Stomach (tissue), 9 donors: ENCODE measurements around the gene PEAK1. TPM values are rescaled to one million over a fixed set of nuclear protein-coding genes. Genes with fewer than 3 reads are reported as not detected.

Experiments
- DNase-seq, 2 donors: peaks; one replicate each; pipeline versions ENCODE4 v3.0.0 to v3.0.0-alpha.2; 2013 to 2019
- H3K27ac ChIP-seq, 5 donors: fragments of 200-600 bp in 4 of 5; sonication (generic) in 4 of 5; one replicate each; pipeline ENCODE4 v1.5.1; 2013 to 2019; ENCODE audit warnings: mild to moderate bottlenecking in 1 of 5, moderate library complexity in 1 of 5
- H3K27me3 ChIP-seq, 3 donors: fragments of 200-600 bp; sonication (generic); one replicate each; pipeline ENCODE4 v1.5.1; 2017 to 2019; ENCODE audit warnings: mixed run types in 1 of 3
- H3K36me3 ChIP-seq, 4 donors: fragments of 200-600 bp; sonication (generic); 1 replicate in 3 of 4; 2 replicates in 1 of 4; pipeline ENCODE4 v1.5.1; 2016 to 2019
- H3K4me1 ChIP-seq, 4 donors: fragments of 200-600 bp; sonication (generic); one replicate each; pipeline ENCODE4 v1.5.1; 2016 to 2019
- H3K4me3 ChIP-seq, 4 donors: fragments of 200-600 bp; sonication (generic) in 3 of 4; one replicate each; pipeline ENCODE4 v1.5.1; 2016 to 2019; ENCODE audit warnings: mild to moderate bottlenecking in 1 of 4
- H3K9me3 ChIP-seq, 4 donors: fragments of 200-600 bp; sonication (generic); one replicate each; pipeline ENCODE4 v1.5.1; 2016 to 2019
- EP300 ChIP-seq: sonication (generic); formaldehyde crosslinking; IDR thresholded peaks from one replicate; pipeline ENCODE4 v1.6.1; 2017; ENCODE audit warnings: antibody characterized with exemption
- POLR2A ChIP-seq, 4 donors: fragments of 450-650 bp; IDR thresholded peaks; one replicate each; pipeline ENCODE4 v1.6.1; 2016; ENCODE audit warnings: antibody characterized with exemption in 4 of 4, control low read depth in 2 of 4, mild to moderate bottlenecking in 1 of 4, moderate library complexity in 1 of 4
- POLR2AphosphoS5 ChIP-seq, 3 donors: sonication (generic); formaldehyde crosslinking; IDR thresholded peaks; one replicate each; pipeline ENCODE4 v1.6.1; 2016; ENCODE audit warnings: antibody characterized with exemption in 3 of 3
- WGBS, 5 donors: extraction: QIAGEN DNeasy Blood & Tissue Kit in 3 of 5; methylation state at CpG; one replicate each; pipeline versions ENCODE4 v1.1.5 to v1.1.7; 2013 to 2018; 5-methylcytosine and 5-hydroxymethylcytosine counted together
- intact Hi-C: fragments of 100-400 bp; cut with DNase I; formaldehyde crosslinking; loops from one replicate; pipeline ENCODE4 v1.15.1; 2023; ENCODE audit warnings: low total_unique reads
- polyA plus RNA-seq, 3 donors: library from polyadenylated mRNA; stranded (reverse); fragments of 200-250 nt; gene quantifications; one replicate each; pipeline ENCODE4 v1.2.3, GENCODE V29; 2013
- total RNA-seq, 5 donors: library from RNA; depleted of rRNA; stranded (reverse); fragments of >200 nt; gene quantifications; one replicate each; pipeline versions ENCODE4 v1.1.0 to v1.2.3, GENCODE V29; 2014 to 2016
- TF ChIP-seq, protein P1 (sequence below), 7 experiments: fragments of 450-650 bp in 4 of 7; fragments of 200-600 bp in 3 of 7; sonication (generic) in 3 of 7; IDR thresholded peaks; one replicate each; pipeline ENCODE4 v1.5.1; 2016 to 2019; ENCODE audit warnings: antibody characterized with exemption in 7 of 7, control low read depth in 2 of 7, mild to moderate bottlenecking in 1 of 7
- donor health status: healthy with polysubstance abuse.
- donor health status: Bipolar disorder and iron deficiency.
- donor health status: healthy.

The PEAK1 gene
- total and polyA plus RNA-seq, 8 donors, result 1.7 to 72.5 (median 19.4) TPM

DNA sequence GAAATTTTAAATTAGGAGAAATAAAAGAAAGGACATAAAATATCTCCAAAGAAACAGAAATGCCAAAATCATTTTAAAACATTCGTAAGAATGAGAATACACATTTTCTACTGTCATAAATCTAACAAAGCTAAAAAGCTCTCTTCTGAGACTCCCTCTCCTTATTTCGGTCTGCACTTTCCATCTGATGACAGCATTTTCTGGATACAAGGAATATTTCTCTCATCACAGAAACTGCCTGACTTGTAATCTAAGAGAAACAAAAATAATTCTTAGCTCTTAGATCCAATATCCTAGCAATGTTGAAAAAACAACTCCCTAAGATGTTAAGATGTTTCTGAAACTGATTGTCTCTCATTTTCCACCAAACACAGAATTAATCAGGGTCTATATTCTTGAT lies 93.5 kb downstream of the PEAK1 start:
- Histone ChIP-seq H3K4me3 (no peak overlapping the region), H3K4me1 (peaks cover 0 to 17% (median 10%) of the 10 kb centered on the region in 4 donors), H3K27me3 (no peaks in the 10 kb centered on the region), H3K9me3 (no peaks in the 10 kb centered on the region), H3K27ac (no peak overlapping the region), H3K36me3 (no peaks in the 10 kb centered on the region)
- WGBS, 5 donors, result 85 to 93% (median 90%) methylated on average over 2 of the region's 2 CpGs
- intact Hi-C loops, result no loop called here
- no peak for DNase-seq
- no peak for TF ChIP-seq POLR2AphosphoS5 (IDR thresholded peaks at IDR 0.05)
- no peak for TF ChIP-seq POLR2A (IDR thresholded peaks at IDR 0.05)
- TF ChIP-seq, protein P1, sequence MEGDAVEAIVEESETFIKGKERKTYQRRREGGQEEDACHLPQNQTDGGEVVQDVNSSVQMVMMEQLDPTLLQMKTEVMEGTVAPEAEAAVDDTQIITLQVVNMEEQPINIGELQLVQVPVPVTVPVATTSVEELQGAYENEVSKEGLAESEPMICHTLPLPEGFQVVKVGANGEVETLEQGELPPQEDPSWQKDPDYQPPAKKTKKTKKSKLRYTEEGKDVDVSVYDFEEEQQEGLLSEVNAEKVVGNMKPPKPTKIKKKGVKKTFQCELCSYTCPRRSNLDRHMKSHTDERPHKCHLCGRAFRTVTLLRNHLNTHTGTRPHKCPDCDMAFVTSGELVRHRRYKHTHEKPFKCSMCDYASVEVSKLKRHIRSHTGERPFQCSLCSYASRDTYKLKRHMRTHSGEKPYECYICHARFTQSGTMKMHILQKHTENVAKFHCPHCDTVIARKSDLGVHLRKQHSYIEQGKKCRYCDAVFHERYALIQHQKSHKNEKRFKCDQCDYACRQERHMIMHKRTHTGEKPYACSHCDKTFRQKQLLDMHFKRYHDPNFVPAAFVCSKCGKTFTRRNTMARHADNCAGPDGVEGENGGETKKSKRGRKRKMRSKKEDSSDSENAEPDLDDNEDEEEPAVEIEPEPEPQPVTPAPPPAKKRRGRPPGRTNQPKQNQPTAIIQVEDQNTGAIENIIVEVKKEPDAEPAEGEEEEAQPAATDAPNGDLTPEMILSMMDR (IDR thresholded peaks at IDR 0.05), result no peak
- no peak for TF ChIP-seq EP300

DNA sequence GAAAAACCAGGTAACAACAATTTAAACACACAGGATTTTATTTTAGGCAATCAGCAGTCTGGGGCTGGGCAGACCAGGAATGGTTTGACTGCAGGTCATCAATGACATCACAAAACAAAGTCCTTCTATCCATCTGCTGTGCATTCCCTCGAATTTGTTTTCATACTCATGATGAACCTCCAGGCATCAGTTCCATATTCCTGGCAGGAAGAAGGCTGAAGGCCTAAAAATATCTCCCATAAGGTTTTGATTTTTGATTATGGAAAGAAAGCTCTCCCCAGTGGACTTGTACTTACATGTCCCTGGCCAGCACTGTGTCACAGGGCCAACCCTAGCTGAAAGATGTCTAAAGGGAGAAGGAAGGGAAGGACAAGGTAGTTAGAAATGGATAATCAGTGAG lies 107.4 kb downstream of the PEAK1 start:
- WGBS, 5 donors, result 62 to 84% (median 82%) methylated on average over 1 of the region's 1 CpG
- TF ChIP-seq EP300 (no peak), POLR2AphosphoS5 (IDR thresholded peaks at IDR 0.05) (no peak), POLR2A (IDR thresholded peaks at IDR 0.05) (no peak)
- TF ChIP-seq, protein P1 (IDR thresholded peaks at IDR 0.05), result no peak
- intact Hi-C loops, result no loop called here
- no peak overlapping the region for H3K27ac ChIP-seq
- H3K9me3 ChIP-seq, result no peaks in the 10 kb centered on the region
- H3K4me1 ChIP-seq, result peaks cover 0 to 3% (median 0%) of the 10 kb centered on the region in 4 donors
- H3K27me3 ChIP-seq, result no peaks in the 10 kb centered on the region
- H3K4me3 ChIP-seq, result no peak overlapping the region
- DNase-seq, result no peak
- H3K36me3 ChIP-seq, result no peaks in the 10 kb centered on the region

DNA sequence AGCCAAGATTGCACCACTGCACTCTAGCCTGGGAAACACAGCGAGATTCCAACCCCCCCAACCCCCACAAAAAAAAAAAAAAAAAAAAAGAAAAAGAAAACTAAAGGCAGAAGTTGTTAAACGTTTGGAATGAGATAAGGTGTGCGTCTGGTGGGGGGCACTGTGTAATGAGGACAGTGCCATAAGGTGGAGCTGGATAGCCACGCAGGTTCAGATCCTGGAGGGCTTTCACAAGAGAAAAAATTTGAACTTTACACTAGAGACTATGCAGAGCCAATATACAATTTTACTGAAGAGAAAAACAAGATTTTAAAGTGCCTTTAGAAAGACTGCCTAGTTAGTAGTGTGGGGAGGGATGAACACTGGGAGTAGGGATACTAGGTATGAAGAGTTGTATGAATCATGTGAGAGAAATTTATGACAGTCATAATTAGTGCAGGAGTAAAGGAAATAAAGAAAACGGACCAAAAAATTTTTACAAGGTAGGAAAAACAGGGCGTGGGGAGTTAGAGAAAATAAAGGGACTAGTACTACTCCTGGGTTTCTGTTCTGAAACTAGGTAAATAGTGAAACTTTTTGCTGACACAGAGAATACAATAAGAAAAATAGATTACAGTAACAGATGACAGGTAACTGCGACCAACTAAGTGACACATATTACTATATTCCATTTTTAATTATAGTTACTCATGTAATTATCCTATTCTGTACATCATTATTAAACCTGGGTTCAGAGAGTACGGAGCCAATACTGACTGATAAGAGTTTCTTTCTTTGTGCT lies 108.1 kb downstream of the PEAK1 start:
- Histone ChIP-seq H3K9me3 (no peaks in the 10 kb centered on the region), H3K27me3 (no peaks in the 10 kb centered on the region), H3K4me3 (no peak overlapping the region), H3K27ac (no peak overlapping the region), H3K36me3 (no peaks in the 10 kb centered on the region), H3K4me1 (peaks cover 0 to 4% (median 1%) of the 10 kb centered on the region in 4 donors)
- WGBS, 5 donors, result 82 to 88% (median 84%) methylated on average over 8 of the region's 8 CpGs
- DNase-seq, result no peak
- intact Hi-C loops, result no loop called here
- TF ChIP-seq, protein P1 (IDR thresholded peaks at IDR 0.05), result no peak
- TF ChIP-seq EP300 (no peak), POLR2A (IDR thresholded peaks at IDR 0.05) (no peak), POLR2AphosphoS5 (IDR thresholded peaks at IDR 0.05) (no peak)

DNA sequence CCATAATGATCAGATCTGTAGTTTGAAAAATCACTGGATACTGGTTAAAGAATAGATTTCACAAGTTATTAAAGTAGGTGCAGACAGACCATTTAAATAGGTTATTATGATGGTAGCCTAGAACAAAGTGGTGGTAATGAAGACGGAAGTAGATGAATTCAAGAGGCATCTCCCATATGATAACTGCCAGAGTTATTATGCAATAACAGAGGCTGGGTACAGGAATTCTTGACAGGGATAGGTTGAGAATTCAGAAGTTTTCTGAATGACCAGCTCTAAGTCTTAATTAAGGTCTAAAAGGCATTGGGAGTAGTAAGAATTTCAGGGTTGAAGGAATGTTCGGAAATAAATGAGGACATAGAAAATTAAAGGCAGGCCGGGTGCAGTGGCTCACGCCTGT lies 108.9 kb downstream of the PEAK1 start:
- no peak for DNase-seq
- H3K4me1 ChIP-seq, result peaks cover 0 to 8% (median 1%) of the 10 kb centered on the region in 4 donors
- no peak for TF ChIP-seq POLR2A (IDR thresholded peaks at IDR 0.05)
- TF ChIP-seq, protein P1 (IDR thresholded peaks at IDR 0.05), result no peak
- no peaks in the 10 kb centered on the region for H3K36me3 ChIP-seq
- intact Hi-C loops, result no loop called here
- no peaks in the 10 kb centered on the region for H3K27me3 ChIP-seq
- H3K4me3 ChIP-seq, result no peak overlapping the region
- no peaks in the 10 kb centered on the region for H3K9me3 ChIP-seq
- no peak overlapping the region for H3K27ac ChIP-seq
- 91 to 99% (median 95%) methylated on average over 4 of the region's 4 CpGs for WGBS, 5 donors
